ENCODE results near the gene CNTN5. TPM values are rescaled to one million over a fixed set of nuclear protein-coding genes. Genes with fewer than 3 reads are reported as not detected.

Gene CNTN5
- total and polyA plus RNA-seq, 10 of the 15 experiments (the other 5 are each of a cell fraction or from before 2014, with no cell fraction given) = 0.01 TPM; not detected in 9

- no peaks in the 10 kb centered on the region for H3K4me1 ChIP-seq (ENCODE audit: control insufficient read depth, insufficient read depth, low read length)
- no peaks in the 10 kb centered on the region for H3K9me3 ChIP-seq (replicated peaks; ENCODE audit: control insufficient read depth, insufficient read depth, low read length)
- FAIRE-seq = no peak
- DNase-seq (ENCODE audit: low read depth, low spot score) = no peak
- in situ Hi-C loops (cut with MboI) = no loop called here
- no peaks in the 10 kb centered on the region for H4K20me1 ChIP-seq (ENCODE audit: control insufficient read depth, insufficient read depth)
- H3K9ac ChIP-seq (ENCODE audit: control insufficient read depth, insufficient read depth, low read length) = no peak overlapping the region
- H3K79me2 ChIP-seq (ENCODE audit: control insufficient read depth, insufficient read depth, low read length) = no peaks in the 10 kb centered on the region
- POLR2A ChIA-PET = no interaction called here
- intact Hi-C loops (cut with micrococcal nuclease; ENCODE audit: unreplicated experiment) = no loop called here
- RAD21 ChIA-PET (ENCODE audit: unreplicated experiment) = no interaction called here
- H3K36me3 ChIP-seq (ENCODE audit: control insufficient read depth in 2 of 2, insufficient read depth in 2 of 2, low read length in 1 of 2) = no peaks in the 10 kb centered on the region
- BruUV-seq (replicated peaks) = no TSS peak
- SMC1A ChIA-PET (ENCODE audit: uncharacterized antibody, unreplicated experiment) = no interaction called here
- no peak overlapping the region for H3K4me2 ChIP-seq (ENCODE audit: control insufficient read depth, insufficient read depth)
- no peak overlapping the region for H2AFZ ChIP-seq (ENCODE audit: control insufficient read depth, low read depth, low read length)
- H3K27me3 ChIP-seq (replicated peaks in 1 of 2; ENCODE audit: control insufficient read depth in 2 of 2, insufficient read depth in 2 of 2, low read length in 1 of 2) = no peaks in the 10 kb centered on the region
- ATAC-seq = no peak
- CTCF ChIA-PET = no interaction called here
- H3K27ac ChIP-seq (ENCODE audit: control insufficient read depth, insufficient read depth) = no peak overlapping the region
- TF ChIP-seq CHD1 (IDR thresholded peaks at IDR 0.05; ENCODE audit: low read depth, low read length) (no peak), YY1 (IDR thresholded peaks at IDR 0.05; ENCODE audit: low read depth, low read length) (no peak), EED (IDR thresholded peaks at IDR 0.05; ENCODE audit: low read depth) (no peak), ZNF274 (IDR thresholded peaks at IDR 0.05; ENCODE audit: insufficient read depth, insufficient read length) (no peak), SKIL (IDR thresholded peaks at IDR 0.05; ENCODE audit: low read depth, poor library complexity, severe bottlenecking) (no peak), CREM (IDR thresholded peaks at IDR 0.05; ENCODE audit: low read depth) (no peak), RB1 (IDR thresholded peaks at IDR 0.05; ENCODE audit: borderline replicate concordance) (no peak), RUNX3 (IDR thresholded peaks at IDR 0.05; ENCODE audit: low read length) (no peak)
- H3K4me3 ChIP-seq = no peak overlapping the region
Measured at GRCh38 chr11:100163471-100163870, 1142.7 kb downstream of the CNTN5 start.

GRCh38 chr11:100174881-100175280 lies 1154.1 kb downstream of the CNTN5 start:
- H3K4me2 ChIP-seq (ENCODE audit: control insufficient read depth, insufficient read depth) = no peak overlapping the region
- H3K27me3 ChIP-seq (replicated peaks in 1 of 2; ENCODE audit: control insufficient read depth in 2 of 2, insufficient read depth in 2 of 2, low read length in 1 of 2) = no peaks in the 10 kb centered on the region
- FAIRE-seq (no peak), DNase-seq (ENCODE audit: low read depth, low spot score) (no peak), ATAC-seq (no peak)
- no peak overlapping the region for H2AFZ ChIP-seq (ENCODE audit: control insufficient read depth, low read depth, low read length)
- RAD21 ChIA-PET (ENCODE audit: unreplicated experiment) = no interaction called here
- no peak overlapping the region for H3K9ac ChIP-seq (ENCODE audit: control insufficient read depth, insufficient read depth, low read length)
- H3K4me1 ChIP-seq (ENCODE audit: control insufficient read depth, insufficient read depth, low read length) = no peaks in the 10 kb centered on the region
- H3K27ac ChIP-seq (ENCODE audit: control insufficient read depth, insufficient read depth) = no peak overlapping the region
- no peaks in the 10 kb centered on the region for H3K79me2 ChIP-seq (ENCODE audit: control insufficient read depth, insufficient read depth, low read length)
- H4K20me1 ChIP-seq (ENCODE audit: control insufficient read depth, insufficient read depth) = no peaks in the 10 kb centered on the region
- H3K36me3 ChIP-seq (ENCODE audit: control insufficient read depth in 2 of 2, insufficient read depth in 2 of 2, low read length in 1 of 2) = no peaks in the 10 kb centered on the region
- CTCF ChIA-PET = no interaction called here
- in situ Hi-C loops (cut with MboI) (no loop called here), intact Hi-C loops (cut with micrococcal nuclease; ENCODE audit: unreplicated experiment) (no loop called here)
- H3K4me3 ChIP-seq = no peak overlapping the region
- 0% methylated on average over 3 of the region's 3 CpGs for WGBS (ENCODE audit: insufficient coverage, insufficient replicate concordance, low lambda C conversion rate, missing lambda C conversion rate)
- BruUV-seq (replicated peaks) = no TSS peak
- TF ChIP-seq CBFB (IDR thresholded peaks at IDR 0.05; ENCODE audit: low read depth) (no peak), NR2C2 (IDR thresholded peaks at IDR 0.05; ENCODE audit: borderline replicate concordance, control insufficient read depth, insufficient read length, low read depth) (no peak), HDAC2 (IDR thresholded peaks at IDR 0.05) (no peak), IRF4 (IDR thresholded peaks at IDR 0.05; ENCODE audit: low read depth, low read length) (no peak), NR2C1 (IDR thresholded peaks at IDR 0.05) (no peak), WRNIP1 (IDR thresholded peaks at IDR 0.05; ENCODE audit: borderline replicate concordance, low read depth, low read length) (no peak), NFYB (IDR thresholded peaks at IDR 0.05; ENCODE audit: insufficient read depth, low read depth, low read length) (no peak), RBBP5 (conservative IDR thresholded peaks at IDR 0.05) (no peak)
- no peaks in the 10 kb centered on the region for H3K9me3 ChIP-seq (replicated peaks; ENCODE audit: control insufficient read depth, insufficient read depth, low read length)
- SMC1A ChIA-PET (ENCODE audit: uncharacterized antibody, unreplicated experiment) = no interaction called here
- POLR2A ChIA-PET = no interaction called here
